HepG2 (cell line): ENCODE measurements around the gene DNAJC10. TPM values are rescaled to one million over a fixed set of nuclear protein-coding genes. Genes with fewer than 3 reads are reported as not detected.

Experiments used
- ATAC-seq: fragments of 200-7000 bp; cut with Tn5 transposase; 3 replicates; pipeline ENCODE4 v1.9.1; 2020; ENCODE audit warnings: mild to moderate bottlenecking, moderate library complexity
- BruUV-seq: library from RNA; stranded (reverse); fragments of 400-500 nt; replicated peaks from 2 replicates; lab custom pipeline; 2021; lab: Mats Ljungman, UMichigan
- CTCF ChIA-PET: fragments of 300-600 bp; formaldehyde crosslinking; extraction: SDS; loops from one replicate; lab custom pipeline; 2021; ENCODE audit warnings: low total read pairs, inconsistent platforms, low intra/inter-chr PET ratio; lab: Yijun Ruan, JAX
- POLR2A ChIA-PET: fragments of 350-600 bp; sonication (Branson Sonifier 250); formaldehyde crosslinking; loops from one replicate; lab custom pipeline; 2020; ENCODE audit warnings: antibody characterized with exemption, inconsistent platforms; lab: Yijun Ruan, JAX
- DNase-seq: peaks from one replicate; pipeline ENCODE4 v3.0.0-alpha.2; 2015; ENCODE audit warnings: low spot score
- FAIRE-seq: peaks from 3 replicates; lab custom pipeline; 2011; peaks lifted over from hg19 to GRCh38; lab: Jason Lieb, UNC
- H2AFZ ChIP-seq: one replicate; pipeline ENCODE4 v1.6.1; 2011; ENCODE audit warnings: low read length, inconsistent platforms
- H3K27ac ChIP-seq: fragments of 300-600 bp; 3 replicates; pipeline ENCODE4 v1.8.0; 2011; ENCODE audit warnings: mixed run types, mild to moderate bottlenecking, mixed read lengths, low read length, inconsistent platforms; ENCODE audit not compliant: insufficient read depth; ENCODE audit errors: extremely low read length
- H3K27me3 ChIP-seq, 2 experiments: fragments of 200-600 bp in 1 of 2; 2 replicates in 1 of 2; 3 replicates in 1 of 2; pipeline versions ENCODE4 v1.6.0 to v1.8.0; 2011; ENCODE audit warnings: low read length in 2 of 2, mild to moderate bottlenecking in 2 of 2, moderate library complexity in 2 of 2, inconsistent platforms in 1 of 2; ENCODE audit not compliant: insufficient read depth in 2 of 2, control insufficient read depth in 1 of 2
- H3K36me3 ChIP-seq, 2 experiments: fragments of 200-600 bp in 1 of 2; replicated peaks in 1 of 2; 2 replicates in 1 of 2; 3 replicates in 1 of 2; pipeline versions ENCODE4 v1.5.1 to v1.8.0; 2011; ENCODE audit warnings: low read length in 2 of 2, inconsistent platforms in 1 of 2; ENCODE audit not compliant: insufficient read depth in 2 of 2, control insufficient read depth in 1 of 2
- H3K4me1 ChIP-seq: 2 replicates; pipeline ENCODE4 v1.5.1; 2012; ENCODE audit warnings: low read length, inconsistent platforms; ENCODE audit not compliant: insufficient read depth
- H3K4me2 ChIP-seq: 2 replicates; pipeline ENCODE4 v1.6.0; 2011; ENCODE audit warnings: low read depth, low read length, inconsistent platforms
- H3K4me3 ChIP-seq, 3 experiments: fragments of 200-600 bp in 1 of 3; sonication (generic), shearing (Covaris generic) in 1 of 3; replicated peaks in 1 of 3; 2 replicates each; pipeline ENCODE4 v1.5.1; 2011 to 2016; ENCODE audit warnings: low read length in 3 of 3, inconsistent platforms in 2 of 3, low read depth in 2 of 3, mild to moderate bottlenecking in 2 of 3, control low read depth in 1 of 3, mixed read lengths in 1 of 3; ENCODE audit not compliant: insufficient read depth in 1 of 3
- H3K79me2 ChIP-seq: one replicate; pipeline ENCODE4 v1.6.1; 2011; ENCODE audit warnings: low read length, inconsistent platforms; ENCODE audit not compliant: insufficient read depth
- H3K9ac ChIP-seq: 2 replicates; pipeline ENCODE4 v1.6.0; 2011; ENCODE audit warnings: mild to moderate bottlenecking, low read depth, low read length, inconsistent platforms; ENCODE audit not compliant: insufficient read depth
- H3K9me3 ChIP-seq: 2 replicates; pipeline ENCODE4 v1.5.1; 2012; ENCODE audit warnings: mild to moderate bottlenecking, low read length
- H4K20me1 ChIP-seq: 2 replicates; pipeline ENCODE4 v1.6.0; 2011; ENCODE audit warnings: inconsistent platforms, mild to moderate bottlenecking, low read length, moderate library complexity; ENCODE audit not compliant: insufficient read depth
- MED8 ChIP-seq: sonication (generic); formaldehyde crosslinking; IDR thresholded peaks from 2 replicates; pipeline ENCODE4 v1.8.1; 2023; ENCODE audit warnings: mild to moderate bottlenecking, missing genetic modification reagents; ENCODE audit not compliant: insufficient replicate concordance
- SMC3 ChIP-seq: IDR thresholded peaks from 2 replicates; pipeline ENCODE4 v1.6.1; 2011; ENCODE audit warnings: low read length, improper control_type of control experiment
- TP53 ChIP-seq: sonication (generic); formaldehyde crosslinking; conservative IDR thresholded peaks from 2 replicates; pipeline ENCODE4 v1.4.0; 2020; ENCODE audit warnings: missing genetic modification reagents
- ZNF17 ChIP-seq: sonication (generic); formaldehyde crosslinking; IDR thresholded peaks from 2 replicates; pipeline ENCODE4 v1.5.0; 2020; ENCODE audit warnings: mild to moderate bottlenecking, missing genetic modification reagents
- ZNF431 ChIP-seq: sonication (generic); formaldehyde crosslinking; IDR thresholded peaks from 2 replicates; pipeline ENCODE4 v1.9.0; 2022; ENCODE audit warnings: missing genetic modification reagents, low read depth, mild to moderate bottlenecking, borderline replicate concordance
- WGBS: methylation state at CpG from one replicate; pipeline ENCODE4 v1.1.6; 2017; ENCODE audit warnings: low lambda C conversion rate; 5-methylcytosine and 5-hydroxymethylcytosine counted together
- in situ Hi-C: cut with HindIII; loops from 2 replicates; pipeline ENCODE4 v1.10.0; 2017; ENCODE audit warnings: low pct_unique_long_range_greater_than_20kb; ENCODE audit not compliant: extremely low pct_ligation_motif_present
- intact Hi-C: fragments of 100-400 bp; cut with micrococcal nuclease; formaldehyde crosslinking; loops from one replicate; pipeline ENCODE4 v1.10.0; 2022; ENCODE audit not compliant: unreplicated experiment
- polyA plus RNA-seq, 8 experiments: library from polyadenylated mRNA; depleted of rRNA in 3 of 8; stranded (reverse) in 7 of 8; unstranded in 1 of 8; fragments of >200 nt; fragmentation: Illumina TruSeq in 4 of 8; extraction: Trizol in 4 of 8; gene quantifications; 2 replicates each; pipeline versions ENCODE4 v1.2.1 to v1.2.3, GENCODE V29; 2011 to 2016; ENCODE audit warnings: low read depth in 4 of 8, missing spikeins in 1 of 8, mixed read lengths in 1 of 8; ENCODE audit not compliant: insufficient read depth in 1 of 8
- total RNA-seq, 5 experiments: library from RNA; depleted of rRNA; stranded (reverse); fragments of >200 nt; fragmentation: Illumina TruSeq; extraction: Trizol; gene quantifications; 2 replicates each; pipeline ENCODE4 v1.2.3, GENCODE V29; 2016; ENCODE audit warnings: low read depth in 1 of 5
- TF ChIP-seq, protein P1 (sequence below): sonication (generic); formaldehyde crosslinking; IDR thresholded peaks from 2 replicates; pipeline ENCODE4 v1.5.1; 2020; ENCODE audit warnings: mild to moderate bottlenecking, missing genetic modification reagents
- TF ChIP-seq, protein P2 (sequence below): sonication (generic); formaldehyde crosslinking; IDR thresholded peaks from 2 replicates; pipeline ENCODE4 v1.5.1; 2020; ENCODE audit warnings: mild to moderate bottlenecking, missing genetic modification reagents, borderline replicate concordance
- TF ChIP-seq, protein P3 (sequence below): sonication (generic); formaldehyde crosslinking; IDR thresholded peaks from one replicate; pipeline ENCODE4 v1.5.1; 2020; ENCODE audit warnings: mild to moderate bottlenecking, missing genetic modification reagents; ENCODE audit errors: not compliant biosample characterization

Gene DNAJC10
- total and polyA plus RNA-seq, 2 of the 13 experiments (the other 11 are each of a cell fraction or from before 2014, with no cell fraction given) = 44.1 to 178 TPM

DNA sequence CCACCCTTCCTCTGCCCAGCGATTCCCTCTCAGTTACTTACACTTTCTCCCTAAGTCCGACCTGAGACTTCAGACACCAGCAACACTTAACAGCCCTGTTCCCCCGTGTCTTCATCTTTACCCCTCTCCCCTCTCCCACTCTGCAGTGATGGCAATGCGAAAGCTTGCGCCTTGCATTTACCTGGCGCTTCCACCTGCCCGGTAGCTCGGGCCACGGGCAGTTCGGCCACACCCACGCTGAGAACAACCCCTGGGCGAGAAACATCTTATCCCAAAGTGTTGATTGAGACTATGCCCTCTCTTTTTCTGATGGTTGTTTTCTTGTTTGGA lies 558 bp downstream of the DNAJC10 start:
- Histone ChIP-seq H3K9me3 (no peaks in the 10 kb centered on the region), H2AFZ (peak overlapping the region; percentile 73), H3K79me2 (peaks cover 20% of the 10 kb centered on the region), H3K4me3 (peak overlapping the region; percentile 88 to 100 (median 98)), H4K20me1 (no peaks in the 10 kb centered on the region), H3K27ac (peak overlapping the region; percentile 81), H3K27me3 (no peaks in the 10 kb centered on the region; a peak in 1 of 5 replicates), H3K36me3 (no peaks in the 10 kb centered on the region; a peak in 2 of 5 replicates), H3K4me1 (peaks cover 27% of the 10 kb centered on the region), H3K4me2 (peak overlapping the region; percentile 85), H3K9ac (peak overlapping the region; percentile 94)
- in situ Hi-C loops = no loop called here
- WGBS = 1% methylated on average over 12 of the region's 12 CpGs
- ChIA-PET POLR2A (interaction anchor here (1.3 to 2.0 kb wide), 2 partner anchors 11 to 48 kb away, joined by 4 to 11 read pairs; no protein-coding TSS in a partner anchor), CTCF (no interaction called here)
- DNase-seq (peak; percentile 11), ATAC-seq (peak; percentile 17), FAIRE-seq (no peak)
- intact Hi-C loops = loop anchor here (1.0 to 10.0 kb wide), 2 partner anchors 49 to 822 kb away; partner anchors contain the start of gene ITPRID2
- no TSS peak for BruUV-seq
- TF ChIP-seq ZNF17 (CRISPR knock-in tag) (0 out of 2 replicates have a peak, but pooled peaks have one; percentile 18), SMC3 (no peak), ZNF431 (CRISPR knock-in tag) (no peak), MED8 (CRISPR knock-in tag) (no peak), TP53 (CRISPR knock-in tag) (no peak)
- TF ChIP-seq, protein P1, sequence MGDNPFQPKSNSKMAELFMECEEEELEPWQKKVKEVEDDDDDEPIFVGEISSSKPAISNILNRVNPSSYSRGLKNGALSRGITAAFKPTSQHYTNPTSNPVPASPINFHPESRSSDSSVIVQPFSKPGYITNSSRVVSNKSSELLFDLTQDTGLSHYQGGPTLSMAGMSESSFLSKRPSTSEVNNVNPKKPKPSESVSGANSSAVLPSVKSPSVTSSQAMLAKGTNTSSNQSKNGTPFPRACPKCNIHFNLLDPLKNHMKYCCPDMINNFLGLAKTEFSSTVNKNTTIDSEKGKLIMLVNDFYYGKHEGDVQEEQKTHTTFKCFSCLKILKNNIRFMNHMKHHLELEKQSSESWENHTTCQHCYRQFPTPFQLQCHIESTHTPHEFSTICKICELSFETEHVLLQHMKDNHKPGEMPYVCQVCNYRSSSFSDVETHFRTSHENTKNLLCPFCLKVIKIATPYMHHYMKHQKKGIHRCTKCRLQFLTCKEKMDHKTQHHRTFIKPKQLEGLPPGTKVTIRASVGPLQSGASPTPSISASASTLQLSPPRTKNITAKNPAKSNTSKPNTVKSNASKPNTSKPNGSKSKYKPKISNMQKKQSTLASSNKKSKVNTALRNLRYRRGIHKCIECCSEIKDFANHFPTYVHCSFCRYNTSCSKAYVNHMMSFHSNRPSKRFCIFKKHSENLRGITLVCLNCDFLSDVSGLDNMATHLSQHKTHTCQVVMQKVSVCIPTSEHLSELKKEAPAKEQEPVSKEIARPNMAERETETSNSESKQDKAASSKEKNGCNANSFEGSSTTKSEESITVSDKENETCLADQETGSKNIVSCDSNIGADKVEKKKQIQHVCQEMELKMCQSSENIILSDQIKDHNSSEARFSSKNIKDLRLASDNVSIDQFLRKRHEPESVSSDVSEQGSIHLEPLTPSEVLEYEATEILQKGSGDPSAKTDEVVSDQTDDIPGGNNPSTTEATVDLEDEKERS = no peak
- TF ChIP-seq, protein P2, sequence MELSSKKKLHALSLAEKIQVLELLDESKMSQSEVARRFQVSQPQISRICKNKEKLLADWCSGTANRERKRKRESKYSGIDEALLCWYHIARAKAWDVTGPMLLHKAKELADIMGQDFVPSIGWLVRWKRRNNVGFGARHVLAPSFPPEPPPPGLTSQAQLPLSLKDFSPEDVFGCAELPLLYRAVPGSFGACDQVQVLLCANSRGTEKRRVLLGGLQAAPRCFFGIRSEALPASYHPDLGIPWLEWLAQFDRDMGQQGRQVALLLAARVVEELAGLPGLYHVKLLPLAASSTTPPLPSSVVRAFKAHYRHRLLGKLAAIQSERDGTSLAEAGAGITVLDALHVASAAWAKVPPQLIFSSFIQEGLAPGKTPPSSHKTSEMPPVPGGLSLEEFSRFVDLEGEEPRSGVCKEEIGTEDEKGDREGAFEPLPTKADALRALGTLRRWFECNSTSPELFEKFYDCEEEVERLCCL = no peak
- TF ChIP-seq, protein P3, sequence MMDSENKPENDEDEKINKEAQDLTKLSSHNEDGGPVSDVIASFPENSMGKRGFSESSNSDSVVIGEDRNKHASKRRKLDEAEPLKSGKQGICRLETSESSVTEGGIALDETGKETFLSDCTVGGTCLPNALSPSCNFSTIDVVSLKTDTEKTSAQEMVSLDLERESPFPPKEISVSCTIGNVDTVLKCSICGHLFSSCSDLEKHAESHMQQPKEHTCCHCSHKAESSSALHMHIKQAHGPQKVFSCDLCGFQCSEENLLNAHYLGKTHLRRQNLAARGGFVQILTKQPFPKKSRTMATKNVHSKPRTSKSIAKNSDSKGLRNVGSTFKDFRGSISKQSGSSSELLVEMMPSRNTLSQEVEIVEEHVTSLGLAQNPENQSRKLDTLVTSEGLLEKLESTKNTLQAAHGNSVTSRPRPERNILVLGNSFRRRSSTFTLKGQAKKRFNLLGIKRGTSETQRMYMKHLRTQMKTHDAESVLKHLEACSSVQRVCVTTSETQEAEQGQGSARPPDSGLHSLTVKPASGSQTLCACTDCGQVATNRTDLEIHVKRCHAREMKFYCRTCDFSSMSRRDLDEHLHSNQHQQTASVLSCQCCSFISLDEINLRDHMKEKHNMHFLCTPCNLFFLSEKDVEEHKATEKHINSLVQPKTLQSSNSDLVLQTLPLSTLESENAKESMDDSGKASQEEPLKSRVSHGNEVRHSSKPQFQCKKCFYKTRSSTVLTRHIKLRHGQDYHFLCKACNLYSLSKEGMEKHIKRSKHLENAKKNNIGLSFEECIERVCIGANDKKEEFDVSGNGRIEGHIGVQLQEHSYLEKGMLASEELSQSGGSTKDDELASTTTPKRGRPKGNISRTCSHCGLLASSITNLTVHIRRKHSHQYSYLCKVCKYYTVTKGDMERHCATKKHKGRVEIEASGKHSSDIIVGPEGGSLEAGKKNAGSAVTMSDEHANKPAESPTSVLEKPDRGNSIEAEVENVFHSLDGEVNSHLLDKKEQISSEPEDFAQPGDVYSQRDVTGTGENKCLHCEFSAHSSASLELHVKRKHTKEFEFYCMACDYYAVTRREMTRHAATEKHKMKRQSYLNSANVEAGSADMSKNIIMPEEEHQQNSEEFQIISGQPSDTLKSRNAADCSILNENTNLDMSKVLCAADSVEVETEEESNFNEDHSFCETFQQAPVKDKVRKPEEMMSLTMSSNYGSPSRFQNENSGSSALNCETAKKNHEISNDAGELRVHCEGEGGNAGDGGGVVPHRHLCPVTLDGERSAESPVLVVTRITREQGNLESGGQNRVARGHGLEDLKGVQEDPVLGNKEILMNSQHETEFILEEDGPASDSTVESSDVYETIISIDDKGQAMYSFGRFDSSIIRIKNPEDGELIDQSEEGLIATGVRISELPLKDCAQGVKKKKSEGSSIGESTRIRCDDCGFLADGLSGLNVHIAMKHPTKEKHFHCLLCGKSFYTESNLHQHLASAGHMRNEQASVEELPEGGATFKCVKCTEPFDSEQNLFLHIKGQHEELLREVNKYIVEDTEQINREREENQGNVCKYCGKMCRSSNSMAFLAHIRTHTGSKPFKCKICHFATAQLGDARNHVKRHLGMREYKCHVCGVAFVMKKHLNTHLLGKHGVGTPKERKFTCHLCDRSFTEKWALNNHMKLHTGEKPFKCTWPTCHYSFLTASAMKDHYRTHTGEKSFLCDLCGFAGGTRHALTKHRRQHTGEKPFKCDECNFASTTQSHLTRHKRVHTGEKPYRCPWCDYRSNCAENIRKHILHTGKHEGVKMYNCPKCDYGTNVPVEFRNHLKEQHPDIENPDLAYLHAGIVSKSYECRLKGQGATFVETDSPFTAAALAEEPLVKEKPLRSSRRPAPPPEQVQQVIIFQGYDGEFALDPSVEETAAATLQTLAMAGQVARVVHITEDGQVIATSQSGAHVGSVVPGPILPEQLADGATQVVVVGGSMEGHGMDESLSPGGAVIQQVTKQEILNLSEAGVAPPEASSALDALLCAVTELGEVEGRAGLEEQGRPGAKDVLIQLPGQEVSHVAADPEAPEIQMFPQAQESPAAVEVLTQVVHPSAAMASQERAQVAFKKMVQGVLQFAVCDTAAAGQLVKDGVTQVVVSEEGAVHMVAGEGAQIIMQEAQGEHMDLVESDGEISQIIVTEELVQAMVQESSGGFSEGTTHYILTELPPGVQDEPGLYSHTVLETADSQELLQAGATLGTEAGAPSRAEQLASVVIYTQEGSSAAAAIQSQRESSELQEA = no peak
